Activated T-cell treated with anti-CD3 and anti-CD28 coated beads, Interleukin-2, amount 50 U/mL, for 4 hours (primary cell): ENCODE measurements around the gene RIC8A. TPM values are rescaled to one million over a fixed set of nuclear protein-coding genes. Genes with fewer than 3 reads are reported as not detected.

Experiments
- ATAC-seq, 2 donors: fragments of 200-7000 bp; cut with Tn5 transposase; one replicate each; pipeline ENCODE4 v1.10.0; 2021
- DNase-seq: peaks from one replicate; pipeline ENCODE4 v3.0.0-alpha.2; 2020
- H3K27me3 Mint-ChIP-seq: one replicate; pipeline ENCODE4 v1.8.0; 2021; ENCODE audit warnings: low read depth, mixed read lengths
- H3K36me3 Mint-ChIP-seq: one replicate; pipeline ENCODE4 v1.8.0; 2022; ENCODE audit warnings: mixed read lengths; ENCODE audit not compliant: insufficient read depth
- H3K4me1 Mint-ChIP-seq: one replicate; pipeline ENCODE4 v1.8.0; 2021; ENCODE audit warnings: low read depth, mixed read lengths
- H3K4me3 Mint-ChIP-seq: one replicate; pipeline ENCODE4 v1.8.0; 2021; ENCODE audit warnings: mild to moderate bottlenecking, moderate library complexity, mixed read lengths
- H3K9me3 Mint-ChIP-seq: one replicate; pipeline ENCODE4 v1.8.0; 2021; ENCODE audit warnings: mixed read lengths
- total RNA-seq, 3 donors: library from RNA; stranded (reverse); gene quantifications; one replicate each; pipeline ENCODE4 v1.2.1, GENCODE V29; 2021

RIC8A gene
- total RNA-seq, 3 donors from 2014 or later: 145 to 152 (median 151) TPM

GRCh38 chr11:256952-257737 lies 49.6 kb downstream of the RIC8A start:
- Mint-ChIP-seq H3K36me3 (peaks cover 7% of the 10 kb centered on the region), H3K27me3 (no peaks in the 10 kb centered on the region), H3K9me3 (no peaks in the 10 kb centered on the region), H3K4me1 (no peaks in the 10 kb centered on the region), H3K4me3 (no peak overlapping the region)
- no peak for DNase-seq
- ATAC-seq: no peak

- H3K27me3 Mint-ChIP-seq: no peaks in the 10 kb centered on the region
- peaks cover 2% of the 10 kb centered on the region for H3K36me3 Mint-ChIP-seq
- DNase-seq (no peak), ATAC-seq (no peak)
- no peaks in the 10 kb centered on the region for H3K4me1 Mint-ChIP-seq
- no peak overlapping the region for H3K4me3 Mint-ChIP-seq
- no peaks in the 10 kb centered on the region for H3K9me3 Mint-ChIP-seq
These were observed 50.4 kb downstream of the RIC8A start for GRCh38 chr11:257766-258493.

GRCh38 chr11:259413-259812 lies 51.9 kb downstream of the RIC8A start:
- Mint-ChIP-seq H3K36me3 (no peaks in the 10 kb centered on the region), H3K9me3 (no peaks in the 10 kb centered on the region), H3K27me3 (no peaks in the 10 kb centered on the region), H3K4me3 (no peak overlapping the region), H3K4me1 (no peaks in the 10 kb centered on the region)
- ATAC-seq: no peak
- no peak for DNase-seq

DNA sequence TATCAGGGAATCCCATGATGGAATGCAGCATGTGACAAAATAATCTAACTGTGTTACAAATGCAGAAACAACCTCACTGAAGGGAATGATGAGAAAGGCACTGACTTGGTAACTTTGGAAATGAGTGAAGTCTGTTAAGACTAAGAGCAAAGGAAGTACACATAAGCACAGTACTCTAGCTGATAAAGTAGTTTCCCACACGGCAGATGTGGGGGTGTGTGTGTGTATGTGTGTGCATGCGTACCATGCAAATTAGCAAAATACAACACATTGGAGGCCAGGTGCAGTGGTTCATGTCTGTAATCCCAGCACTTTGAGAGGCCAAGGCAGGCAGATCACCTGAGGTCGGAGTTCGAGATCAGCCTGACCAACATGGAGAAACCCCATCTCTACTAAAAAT lies 54.1 kb downstream of the RIC8A start:
- no peak overlapping the region for H3K4me3 Mint-ChIP-seq
- no peaks in the 10 kb centered on the region for H3K36me3 Mint-ChIP-seq
- no peaks in the 10 kb centered on the region for H3K9me3 Mint-ChIP-seq
- DNase-seq (no peak), ATAC-seq (no peak)
- H3K27me3 Mint-ChIP-seq: no peaks in the 10 kb centered on the region
- H3K4me1 Mint-ChIP-seq: peaks cover 3% of the 10 kb centered on the region

Other genes with a start within 250 kb of the RIC8A start
- gene SCGB1C1, start 14.6 kb upstream of the RIC8A start, total RNA-seq: not detected
- gene BET1L, start 309 bp upstream of the RIC8A start, total RNA-seq: 10 to 100 TPM; 41.1 to 46.1 (median 42.6) TPM
- 10 to 100 TPM in 1 of 3 donors, 1 to 10 TPM in 2; 7.0 to 12.6 (median 8.3) TPM for gene SIRT3, start 28.6 kb downstream of the RIC8A start, total RNA-seq
- gene PSMD13, start 29.3 kb downstream of the RIC8A start, total RNA-seq: 100 to 1,000 TPM; 348 to 399 (median 390) TPM
- gene NLRP6, start 70.7 kb downstream of the RIC8A start, total RNA-seq: 1 to 10 TPM in 2 of 3 donors, under 1 TPM in 1; 0.33 to 3.2 (median 1.2) TPM
- gene PGGHG, start 81.4 kb downstream of the RIC8A start, total RNA-seq: 10 to 100 TPM; 16.6 to 76.3 (median 28.3) TPM
- not detected for gene IFITM5, start 91.8 kb downstream of the RIC8A start, total RNA-seq
- 100 to 1,000 TPM; 197 to 257 (median 231) TPM for gene IFITM2, start 100.1 kb downstream of the RIC8A start, total RNA-seq
- 100 to 1,000 TPM in 2 of 3 donors, 10 to 100 TPM in 1; 99.3 to 144 (median 120) TPM for gene IFITM1, start 106.3 kb downstream of the RIC8A start, total RNA-seq
- gene IFITM3, start 113.2 kb downstream of the RIC8A start, total RNA-seq: 10 to 100 TPM in 2 of 3 donors, 1 to 10 TPM in 1; 5.3 to 24.6 (median 20.4) TPM
- 1 to 10 TPM; 3.8 to 6.1 (median 5.5) TPM for gene B4GALNT4, start 161.8 kb downstream of the RIC8A start, total RNA-seq
- under 1 TPM; 0.11 to 0.40 (median 0.16) TPM for gene PKP3, start 186.5 kb downstream of the RIC8A start, total RNA-seq
- gene SIGIRR, start 207.3 kb downstream of the RIC8A start, total RNA-seq: 10 to 100 TPM; 26.7 to 29.3 (median 29.2) TPM
- gene ANO9, start 234.3 kb downstream of the RIC8A start, total RNA-seq: 10 to 100 TPM; 16.5 to 21.7 (median 20.4) TPM
- gene PTDSS2, start 242.6 kb downstream of the RIC8A start, total RNA-seq: 10 to 100 TPM; 25.7 to 30.9 (median 29.1) TPM